Motor neuron (in vitro differentiated cells): Measurements from ENCODE around the gene KCNE4. TPM values are rescaled to one million over a fixed set of nuclear protein-coding genes. Genes with fewer than 3 reads are reported as not detected.
A peak's percentile ranks its signal among the peaks of the same experiment; 100 is the strongest.

Source experiments
- ATAC-seq, 8 experiments: fragments of 200-7000 bp; cut with Tn5 transposase; replicated peaks in 6 of 8; 2 replicates each; pipeline ENCODE4 v1.8.0; 2021; ENCODE audit warnings: mild to moderate bottlenecking in 8 of 8, moderate library complexity in 8 of 8
- H3K27ac ChIP-seq, 2 donors: fragments of 250-450 bp; sonication (Bioruptor Pico); 2 replicates each; pipeline ENCODE4 v1.9.0; 2021; ENCODE audit warnings: antibody characterized with exemption in 2 of 2, mild to moderate bottlenecking in 2 of 2, moderate library complexity in 1 of 2
- H3K4me1 ChIP-seq, 2 donors: fragments of 250-450 bp; sonication (Bioruptor Pico); replicated peaks in 1 of 2; 2 replicates each; pipeline ENCODE4 v1.6.1; 2021; ENCODE audit warnings: antibody characterized with exemption in 2 of 2, mild to moderate bottlenecking in 2 of 2, moderate library complexity in 1 of 2
- H3K4me3 ChIP-seq, 5 donors: fragments of 250-450 bp; sonication (Bioruptor Pico); 2 replicates each; pipeline ENCODE4 v1.9.0; 2021; ENCODE audit warnings: antibody characterized with exemption in 5 of 5, mild to moderate bottlenecking in 5 of 5, moderate library complexity in 4 of 5
- WGBS, 10 experiments: fragments of 450-650 bp; shearing (Covaris generic); methylation state at CpG; one replicate each; pipeline ENCODE4 v1.0.0; 2022; 5-methylcytosine and 5-hydroxymethylcytosine counted together
- in situ Hi-C, 9 experiments: fragments of 400-800 bp; cut with MboI; loops; one replicate each; pipeline ENCODE4 v1.15.0; 2021; ENCODE audit warnings: low sequenced_read_pairs in 9 of 9, low pct_unique_long_range_greater_than_20kb in 2 of 9; ENCODE audit not compliant: unreplicated experiment in 9 of 9
- total RNA-seq, 8 experiments: library from RNA; unstranded; fragments of 300-600 nt; gene quantifications; 2 replicates each; pipeline versions ENCODE4 v1.2.3 to v1.2.4, GENCODE V29; 2022

Gene KCNE4
- total RNA-seq, 8 experiments from 2014 or later: 0.21 to 22.7 (median 1.2) TPM

GRCh38 chr2:223055140-223055539 lies 3.1 kb downstream of the KCNE4 start:
- no peak overlapping the region for H3K27ac ChIP-seq
- in situ Hi-C loops: no loop called here
- peak in 1 of 8 experiments; percentile 40 for ATAC-seq
- no peak overlapping the region for H3K4me3 ChIP-seq
- H3K4me1 ChIP-seq: peaks cover 27 to 29% of the 10 kb centered on the region in 2 donors
- 27 to 100% (median 81%) methylated on average over 2 to 4 of the region's 4 CpGs for WGBS, 10 experiments

- Histone ChIP-seq H3K4me3 (no peak overlapping the region), H3K27ac (no peak overlapping the region), H3K4me1 (peaks cover 27 to 28% of the 10 kb centered on the region in 2 donors)
- ATAC-seq: peak in 1 of 8 experiments; percentile 8
- 40 to 100% (median 83%) methylated on average over 1 to 5 of the region's 5 CpGs; no CpG with 5 or more reads in 4 of the 10 experiments for WGBS, 10 experiments
- in situ Hi-C loops: no loop called here
Measured at GRCh38 chr2:223055836-223056235, 3.8 kb downstream of the KCNE4 start.

DNA sequence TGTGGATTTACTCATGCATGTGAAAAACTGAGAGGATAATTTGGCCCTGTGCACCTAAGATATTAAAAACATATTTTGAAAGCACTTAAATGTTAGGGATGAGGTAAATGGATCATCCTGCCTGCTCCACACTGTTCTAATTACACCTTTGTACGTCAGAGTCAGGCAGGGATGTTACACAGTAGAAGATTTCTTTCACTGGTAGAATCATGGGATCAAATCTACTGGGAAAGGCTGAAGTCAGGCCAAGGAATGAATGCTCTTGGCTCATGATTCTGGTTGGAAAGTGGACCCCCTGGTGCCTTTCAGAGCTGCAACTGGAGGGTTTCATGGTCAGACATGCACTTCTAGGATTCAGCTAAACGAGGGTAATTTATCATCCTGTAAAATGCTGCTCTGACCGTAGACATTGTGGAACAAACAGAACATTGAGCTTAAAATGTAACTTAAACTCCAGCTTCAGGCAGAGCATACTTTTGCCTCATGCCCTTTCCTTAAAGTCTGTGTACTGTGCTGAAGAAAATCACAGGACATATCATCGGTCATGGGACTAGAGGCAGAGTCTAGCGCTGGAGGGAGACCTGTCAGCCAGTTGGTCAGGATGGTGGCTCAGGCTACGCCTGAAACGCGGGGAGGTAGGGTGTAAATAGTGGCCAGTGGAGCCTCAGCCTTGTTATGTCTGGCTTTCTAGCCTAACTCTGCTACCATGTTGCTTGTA lies 4.9 kb downstream of the KCNE4 start:
- in situ Hi-C loops: no loop called here
- 44 to 100% (median 86%) methylated on average over 1 to 8 of the region's 8 CpGs; no CpG with 5 or more reads in 3 of the 10 experiments for WGBS, 10 experiments
- Histone ChIP-seq H3K4me3 (no peak overlapping the region), H3K4me1 (peaks cover 19 to 24% of the 10 kb centered on the region in 2 donors), H3K27ac (no peak overlapping the region)
- ATAC-seq: peak in 4 of 8 experiments; percentile 21 to 44 (median 39)

GRCh38 chr2:223057569-223057968 lies 5.6 kb downstream of the KCNE4 start:
- H3K4me1 ChIP-seq: peaks cover 19 to 23% of the 10 kb centered on the region in 2 donors
- no peak overlapping the region for H3K27ac ChIP-seq
- peak in 4 of 8 experiments; percentile 12 to 45 (median 42) for ATAC-seq
- in situ Hi-C loops: no loop called here
- H3K4me3 ChIP-seq: no peak overlapping the region
- WGBS, 10 experiments: 53 to 100% (median 79%) methylated on average over 1 to 4 of the region's 4 CpGs

DNA sequence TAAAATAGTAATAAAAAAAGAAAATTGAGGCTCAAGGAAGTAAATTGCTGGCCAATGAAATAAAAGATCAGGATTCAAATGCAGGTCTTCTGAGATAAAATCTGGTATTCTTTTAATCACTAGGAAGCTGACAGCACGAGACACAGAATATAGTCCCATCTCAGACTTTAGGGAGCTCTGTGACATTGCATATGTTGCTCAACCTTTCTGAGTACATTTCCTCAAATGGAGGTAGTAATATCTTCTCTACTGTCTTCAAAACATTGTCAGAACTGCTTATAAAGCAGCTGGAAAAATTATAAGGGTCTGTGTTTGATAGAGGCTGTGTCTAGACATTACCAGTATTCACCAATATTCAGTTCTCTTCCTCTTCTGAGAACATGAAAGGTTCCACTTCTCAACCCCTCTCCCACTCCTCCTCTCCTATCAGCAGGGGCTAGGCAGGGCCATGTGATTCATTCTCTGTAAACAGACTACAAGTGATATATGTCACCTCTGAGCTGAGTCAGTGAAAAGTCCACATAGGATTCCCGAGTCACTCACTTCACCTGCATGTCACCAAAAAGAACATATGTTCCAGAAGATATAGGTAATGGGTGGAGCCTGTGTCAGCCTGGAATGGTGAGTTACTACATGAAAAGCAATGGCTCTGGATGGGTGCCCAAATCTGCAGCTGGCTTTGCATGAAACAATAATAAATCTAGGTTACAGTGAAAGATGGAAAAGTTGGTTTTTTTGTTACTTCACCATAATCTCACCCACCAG lies 7.1 kb downstream of the KCNE4 start:
- in situ Hi-C loops: no loop called here
- peak in 6 of 8 experiments; percentile 30 to 69 (median 58) for ATAC-seq
- 60 to 100% (median 86%) methylated on average over 1 to 2 of the region's 2 CpGs; no CpG with 5 or more reads in 1 of the 10 experiments for WGBS, 10 experiments
- no peak overlapping the region for H3K27ac ChIP-seq
- H3K4me1 ChIP-seq: peaks cover 19 to 23% of the 10 kb centered on the region in 2 donors
- H3K4me3 ChIP-seq: no peak overlapping the region

DNA sequence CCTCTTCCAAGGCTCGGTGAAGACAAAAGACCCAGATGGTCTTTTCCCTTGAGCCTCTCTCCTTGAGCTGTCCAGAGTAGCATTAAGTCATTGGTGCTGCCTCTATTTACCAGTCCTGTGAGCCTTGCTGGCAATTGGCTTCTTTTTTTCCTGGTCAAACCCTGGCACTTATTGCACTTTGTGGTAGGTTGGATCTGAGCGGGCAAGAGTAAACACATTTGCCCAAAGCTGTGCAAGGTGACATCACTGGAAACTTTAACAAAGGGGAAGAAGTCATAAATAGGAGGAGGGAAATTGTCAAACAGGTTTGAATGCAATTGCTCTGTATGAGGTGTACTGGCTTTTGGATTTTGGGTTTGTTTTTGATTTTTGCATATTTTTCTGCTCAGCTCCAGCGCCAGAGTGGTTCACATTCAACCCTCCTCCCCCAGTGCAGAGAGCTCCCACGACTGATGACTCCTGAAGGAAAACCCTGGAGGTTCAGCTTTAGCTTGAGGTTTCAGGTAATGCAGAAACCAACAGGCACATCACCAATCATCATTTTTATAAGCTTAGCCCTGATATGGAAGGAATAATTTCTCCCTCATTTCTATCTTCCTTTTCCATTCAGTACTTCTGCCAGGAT lies 8.3 kb downstream of the KCNE4 start:
- H3K4me3 ChIP-seq: no peak overlapping the region
- peaks cover 16 to 23% of the 10 kb centered on the region in 2 donors for H3K4me1 ChIP-seq
- 80 to 100% (median 96%) methylated on average over 1 to 3 of the region's 4 CpGs for WGBS, 10 experiments
- no peak overlapping the region for H3K27ac ChIP-seq
- no peak for ATAC-seq
- in situ Hi-C loops: no loop called here

- ATAC-seq: peak in 4 of 8 experiments; percentile 30 to 65 (median 46)
- H3K27ac ChIP-seq: no peak overlapping the region
- peaks cover 7 to 11% of the 10 kb centered on the region in 2 donors for H3K4me1 ChIP-seq
- no peak overlapping the region for H3K4me3 ChIP-seq
- in situ Hi-C loops: no loop called here
- WGBS, 10 experiments: 44 to 100% (median 81%) methylated on average over 1 to 2 of the region's 2 CpGs; no CpG with 5 or more reads in 1 of the 10 experiments
Measured at GRCh38 chr2:223062396-223062795, 10.4 kb downstream of the KCNE4 start.

- 80 to 100% (median 93%) methylated on average over 1 to 5 of the region's 5 CpGs; no CpG with 5 or more reads in 1 of the 10 experiments for WGBS, 10 experiments
- in situ Hi-C loops: no loop called here
- Histone ChIP-seq H3K27ac (no peak overlapping the region), H3K4me1 (peaks cover 0 to 2% of the 10 kb centered on the region in 2 donors), H3K4me3 (no peak overlapping the region)
- no peak for ATAC-seq
Measured at GRCh38 chr2:223065107-223065506, 13.1 kb downstream of the KCNE4 start.

GRCh38 chr2:223066721-223067120 lies 14.7 kb downstream of the KCNE4 start:
- in situ Hi-C loops: no loop called here
- H3K27ac ChIP-seq: no peak overlapping the region
- 82 to 98% (median 96%) methylated on average over 3 to 5 of the region's 5 CpGs for WGBS, 10 experiments
- H3K4me1 ChIP-seq: peaks cover 0 to 2% of the 10 kb centered on the region in 2 donors
- ATAC-seq: no peak
- H3K4me3 ChIP-seq: no peak overlapping the region

DNA sequence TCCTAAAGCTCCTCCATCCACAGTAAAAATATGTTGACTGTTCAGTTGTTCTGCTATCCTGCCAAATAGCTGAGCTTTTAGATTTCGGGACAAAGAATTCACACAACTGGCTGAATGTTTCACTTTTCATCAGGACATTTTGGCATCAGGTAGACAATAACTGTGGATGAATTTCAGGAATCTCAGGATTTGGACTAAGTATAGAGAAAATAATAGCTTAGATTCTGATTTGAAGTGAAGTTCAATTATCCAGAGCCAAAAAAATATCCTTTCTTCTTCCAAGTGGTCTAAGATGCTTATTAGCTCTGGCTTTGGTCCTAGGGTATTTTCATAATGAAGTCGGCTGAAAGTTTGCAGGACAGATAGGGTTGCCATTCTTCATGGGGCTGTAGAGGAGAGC lies 16.1 kb downstream of the KCNE4 start:
- H3K4me3 ChIP-seq: no peak overlapping the region
- H3K27ac ChIP-seq: no peak overlapping the region
- WGBS, 10 experiments: 44 to 100% (median 94%) methylated on average over 1 to 2 of the region's 2 CpGs; no CpG with 5 or more reads in 3 of the 10 experiments
- no peak for ATAC-seq
- in situ Hi-C loops: no loop called here
- no peaks in the 10 kb centered on the region for H3K4me1 ChIP-seq

DNA sequence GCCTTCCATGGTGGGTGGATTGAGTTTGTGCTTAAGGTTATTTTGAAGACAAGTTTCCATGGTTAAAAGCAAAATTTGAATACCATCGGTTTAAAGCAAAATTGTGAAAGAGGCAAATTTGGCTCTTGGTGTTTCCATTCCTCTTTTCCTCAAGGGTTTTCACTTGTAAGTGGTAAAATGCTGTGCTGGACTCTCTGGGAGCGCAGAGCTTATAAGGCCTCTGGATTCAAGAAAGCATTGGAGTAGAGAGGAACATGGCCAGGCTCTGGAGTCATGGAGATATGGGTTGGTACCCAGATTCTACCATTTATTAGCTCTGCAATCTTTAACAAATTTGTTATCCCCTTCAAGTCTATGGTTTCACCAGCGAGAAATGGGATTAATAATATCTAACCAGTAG lies 17.5 kb downstream of the KCNE4 start:
- in situ Hi-C loops: no loop called here
- WGBS, 10 experiments: 67 to 100% (median 85%) methylated on average over 1 to 3 of the region's 3 CpGs
- ATAC-seq: no peak
- H3K4me3 ChIP-seq: no peak overlapping the region
- no peaks in the 10 kb centered on the region for H3K4me1 ChIP-seq
- H3K27ac ChIP-seq: no peak overlapping the region

GRCh38 chr2:223069988-223070387 lies 18.0 kb downstream of the KCNE4 start:
- Histone ChIP-seq H3K4me3 (no peak overlapping the region), H3K27ac (no peak overlapping the region), H3K4me1 (no peaks in the 10 kb centered on the region)
- in situ Hi-C loops: no loop called here
- WGBS, 10 experiments: 38 to 89% (median 83%) methylated on average over 1 of the region's 1 CpG; no CpG with 5 or more reads in 4 of the 10 experiments
- ATAC-seq: no peak

DNA sequence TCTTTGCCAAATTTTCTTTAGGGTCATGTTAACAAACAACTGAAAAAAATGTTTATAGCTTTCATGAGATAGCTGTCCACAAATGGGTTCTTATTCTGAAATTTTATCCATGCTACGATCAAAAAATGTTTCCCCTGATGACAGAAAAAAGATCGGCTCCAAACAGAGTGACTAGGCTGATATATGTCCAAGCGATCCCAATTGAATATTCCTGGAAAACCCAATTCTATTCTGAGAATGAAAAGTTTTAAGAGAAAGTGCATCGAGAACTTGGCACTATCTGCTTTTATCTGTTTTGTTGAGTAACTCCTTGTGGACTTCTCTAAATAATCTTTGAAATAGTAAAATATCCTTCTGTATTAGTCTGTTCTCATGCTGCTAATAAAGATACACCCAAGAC lies 19.1 kb downstream of the KCNE4 start:
- Histone ChIP-seq H3K4me1 (no peaks in the 10 kb centered on the region), H3K27ac (no peak overlapping the region), H3K4me3 (no peak overlapping the region)
- in situ Hi-C loops: no loop called here
- no peak for ATAC-seq
- 46 to 100% (median 88%) methylated on average over 1 to 4 of the region's 4 CpGs; no CpG with 5 or more reads in 1 of the 10 experiments for WGBS, 10 experiments
